Activated T-helper 1 cell treated with anti-CD3 and anti-CD28 coated beads, Interleukin-12 subunit alpha, Interleukin-12 subunit beta, Interleukin-2, Interleukin-4 antibody, amounts not matched to agents 30 ng/mL and 10 ng/mL and 1 ng/mL, durations not matched to agents 14 hours and 24 hours and 36 hours (primary cell): ENCODE measurements around the gene GOLT1A. TPM values are rescaled to one million over a fixed set of nuclear protein-coding genes. Genes with fewer than 3 reads are reported as not detected.

Experiments used
- DNase-seq: peaks from one replicate; pipeline ENCODE4 v3.0.0; 2021; ENCODE audit warnings: low spot score
- H3K27ac Mint-ChIP-seq: one replicate; pipeline ENCODE4 v1.8.0; 2021; ENCODE audit warnings: mild to moderate bottlenecking, mixed read lengths
- H3K27me3 Mint-ChIP-seq: one replicate; pipeline ENCODE4 v1.8.0; 2022; ENCODE audit warnings: mild to moderate bottlenecking, moderate library complexity, mixed read lengths; ENCODE audit not compliant: insufficient read depth
- H3K36me3 Mint-ChIP-seq: one replicate; pipeline ENCODE4 v1.8.0; 2021; ENCODE audit warnings: low read depth, mixed read lengths
- H3K4me1 Mint-ChIP-seq: one replicate; pipeline ENCODE4 v1.8.0; 2021; ENCODE audit warnings: low read depth, mixed read lengths
- H3K4me3 Mint-ChIP-seq: one replicate; pipeline ENCODE4 v1.8.0; 2021; ENCODE audit warnings: mild to moderate bottlenecking, moderate library complexity, mixed read lengths
- H3K9me3 Mint-ChIP-seq: one replicate; pipeline ENCODE4 v1.8.0; 2021; ENCODE audit warnings: mixed read lengths
- intact Hi-C: fragments of 100-400 bp; cut with micrococcal nuclease; formaldehyde crosslinking; loops from one replicate; pipeline ENCODE4 v1.15.1; 2024
- total RNA-seq: library from RNA; stranded (reverse); gene quantifications from 2 replicates; pipeline ENCODE4 v1.2.3, GENCODE V29; 2022

Gene GOLT1A
- total RNA-seq, 1 donor from 2014 or later: not detected

GRCh38 chr1:204222006-204222763, 8.4 kb upstream of the GOLT1A start:
- DNase-seq: no peak
- Mint-ChIP-seq H3K36me3 (no peaks in the 10 kb centered on the region), H3K27me3 (no peaks in the 10 kb centered on the region), H3K4me1 (no peaks in the 10 kb centered on the region), H3K9me3 (no peaks in the 10 kb centered on the region), H3K4me3 (no peak overlapping the region), H3K27ac (no peak overlapping the region)
- intact Hi-C loops: no loop called here

GRCh38 chr1:204221271-204221670, 7.5 kb upstream of the GOLT1A start:
- Mint-ChIP-seq H3K27me3 (no peaks in the 10 kb centered on the region), H3K27ac (no peak overlapping the region), H3K9me3 (no peaks in the 10 kb centered on the region), H3K36me3 (no peaks in the 10 kb centered on the region), H3K4me1 (no peaks in the 10 kb centered on the region), H3K4me3 (no peak overlapping the region)
- intact Hi-C loops: no loop called here
- no peak for DNase-seq

- H3K36me3 Mint-ChIP-seq: no peaks in the 10 kb centered on the region
- no peaks in the 10 kb centered on the region for H3K9me3 Mint-ChIP-seq
Measured at GRCh38 chr1:204219971-204220616, 6.3 kb upstream of the GOLT1A start.

GRCh38 chr1:204218552-204218951, 4.8 kb upstream of the GOLT1A start:
- no peak overlapping the region for H3K4me3 Mint-ChIP-seq
- no peak overlapping the region for H3K27ac Mint-ChIP-seq
- peaks cover 7% of the 10 kb centered on the region for H3K27me3 Mint-ChIP-seq
- peaks cover 5% of the 10 kb centered on the region for H3K4me1 Mint-ChIP-seq
- H3K36me3 Mint-ChIP-seq: no peaks in the 10 kb centered on the region
- intact Hi-C loops: no loop called here
- no peaks in the 10 kb centered on the region for H3K9me3 Mint-ChIP-seq
- no peak for DNase-seq

More at GRCh38 chr1:204219971-204220616, 6.3 kb upstream of the GOLT1A start:
- Mint-ChIP-seq H3K27ac (no peak overlapping the region), H3K4me3 (no peak overlapping the region), H3K27me3 (peaks cover 2% of the 10 kb centered on the region), H3K4me1 (no peaks in the 10 kb centered on the region)
- DNase-seq: no peak
- intact Hi-C loops: no loop called here

- peaks cover 5% of the 10 kb centered on the region for H3K4me1 Mint-ChIP-seq
- no peak for DNase-seq
- no peak overlapping the region for H3K4me3 Mint-ChIP-seq
- intact Hi-C loops: no loop called here
- no peak overlapping the region for H3K27ac Mint-ChIP-seq
- peaks cover 7% of the 10 kb centered on the region for H3K27me3 Mint-ChIP-seq
- H3K36me3 Mint-ChIP-seq: no peaks in the 10 kb centered on the region
- no peaks in the 10 kb centered on the region for H3K9me3 Mint-ChIP-seq
Measured at GRCh38 chr1:204217648-204218000, 3.8 kb upstream of the GOLT1A start.

- Mint-ChIP-seq H3K36me3 (no peaks in the 10 kb centered on the region), H3K4me3 (no peak overlapping the region), H3K9me3 (no peaks in the 10 kb centered on the region), H3K27ac (no peak overlapping the region), H3K4me1 (peaks cover 5% of the 10 kb centered on the region), H3K27me3 (peaks cover 7% of the 10 kb centered on the region)
- intact Hi-C loops: no loop called here
- no peak for DNase-seq
Measured at GRCh38 chr1:204216880-204217647, 3.3 kb upstream of the GOLT1A start.

GRCh38 chr1:204216236-204216635, 2.4 kb upstream of the GOLT1A start:
- no peaks in the 10 kb centered on the region for H3K9me3 Mint-ChIP-seq
- H3K4me1 Mint-ChIP-seq: peaks cover 5% of the 10 kb centered on the region
- H3K4me3 Mint-ChIP-seq: no peak overlapping the region
- H3K27ac Mint-ChIP-seq: no peak overlapping the region
- no peak for DNase-seq
- intact Hi-C loops: no loop called here
- no peaks in the 10 kb centered on the region for H3K36me3 Mint-ChIP-seq
- H3K27me3 Mint-ChIP-seq: peaks cover 7% of the 10 kb centered on the region

- peaks cover 5% of the 10 kb centered on the region for H3K4me1 Mint-ChIP-seq
- intact Hi-C loops: no loop called here
- H3K4me3 Mint-ChIP-seq: no peak overlapping the region
- H3K36me3 Mint-ChIP-seq: no peaks in the 10 kb centered on the region
- H3K27ac Mint-ChIP-seq: no peak overlapping the region
- no peaks in the 10 kb centered on the region for H3K9me3 Mint-ChIP-seq
- DNase-seq: no peak
- peaks cover 14% of the 10 kb centered on the region for H3K27me3 Mint-ChIP-seq
Measured at GRCh38 chr1:204212715-204213114, 1.1 kb downstream of the GOLT1A start.

GRCh38 chr1:204211046-204211445, 2.7 kb downstream of the GOLT1A start:
- intact Hi-C loops: no loop called here
- H3K27ac Mint-ChIP-seq: no peak overlapping the region
- H3K36me3 Mint-ChIP-seq: no peaks in the 10 kb centered on the region
- peaks cover 10% of the 10 kb centered on the region for H3K4me1 Mint-ChIP-seq
- H3K27me3 Mint-ChIP-seq: peaks cover 26% of the 10 kb centered on the region
- H3K4me3 Mint-ChIP-seq: no peak overlapping the region
- DNase-seq: no peak
- no peaks in the 10 kb centered on the region for H3K9me3 Mint-ChIP-seq

GRCh38 chr1:204207136-204207616, 6.6 kb downstream of the GOLT1A start:
- peaks cover 41% of the 10 kb centered on the region for H3K27me3 Mint-ChIP-seq

GRCh38 chr1:204206121-204206520, 7.7 kb downstream of the GOLT1A start:
- Mint-ChIP-seq H3K27ac (no peak overlapping the region), H3K27me3 (peaks cover 41% of the 10 kb centered on the region), H3K4me3 (no peak overlapping the region), H3K36me3 (no peaks in the 10 kb centered on the region), H3K9me3 (no peaks in the 10 kb centered on the region), H3K4me1 (peaks cover 5% of the 10 kb centered on the region)
- DNase-seq: no peak
- intact Hi-C loops: no loop called here

More at GRCh38 chr1:204207136-204207616, 6.6 kb downstream of the GOLT1A start:
- Mint-ChIP-seq H3K9me3 (no peaks in the 10 kb centered on the region), H3K36me3 (no peaks in the 10 kb centered on the region), H3K4me3 (no peak overlapping the region), H3K4me1 (peaks cover 5% of the 10 kb centered on the region), H3K27ac (no peak overlapping the region)
- intact Hi-C loops: loop anchor here (1.0 kb wide), 3 partner anchors 45 to 346 kb away; partner anchors contain the start of gene SNRPE
- peak; percentile 51 for DNase-seq

GRCh38 chr1:204205486-204205885, 8.3 kb downstream of the GOLT1A start:
- Mint-ChIP-seq H3K4me3 (no peak overlapping the region), H3K36me3 (no peaks in the 10 kb centered on the region), H3K4me1 (peaks cover 5% of the 10 kb centered on the region), H3K27ac (no peak overlapping the region), H3K27me3 (peaks cover 41% of the 10 kb centered on the region), H3K9me3 (no peaks in the 10 kb centered on the region)
- DNase-seq: no peak
- intact Hi-C loops: no loop called here

- DNase-seq: no peak
- H3K4me1 Mint-ChIP-seq: peaks cover 5% of the 10 kb centered on the region
- H3K27me3 Mint-ChIP-seq: peaks cover 41% of the 10 kb centered on the region
- intact Hi-C loops: no loop called here
- H3K9me3 Mint-ChIP-seq: no peaks in the 10 kb centered on the region
- no peak overlapping the region for H3K27ac Mint-ChIP-seq
- H3K36me3 Mint-ChIP-seq: no peaks in the 10 kb centered on the region
- no peak overlapping the region for H3K4me3 Mint-ChIP-seq
Measured at GRCh38 chr1:204204944-204205343, 8.8 kb downstream of the GOLT1A start.
